Amniotic epithelial cell (primary cell): ENCODE data around the gene ADGRG3.

Experiments used
- DNase-seq: peaks from one replicate; pipeline ENCODE4 v3.0.0-alpha.2; 2010; ENCODE audit warnings: low read depth

The ADGRG3 gene

GRCh38 chr16:57630931-57631845 is 36.9 kb upstream of the ADGRG3 start:
- DNase-seq = no peak

GRCh38 chr16:57632568-57632967 is 35.5 kb upstream of the ADGRG3 start:
- no peak for DNase-seq

GRCh38 chr16:57633383-57634064 is 34.6 kb upstream of the ADGRG3 start:
- no peak for DNase-seq

- no peak for DNase-seq
These were observed 33.9 kb upstream of the ADGRG3 start for GRCh38 chr16:57634171-57634570.

GRCh38 chr16:57635266-57636097 is 32.6 kb upstream of the ADGRG3 start:
- DNase-seq = no peak

GRCh38 chr16:57636184-57636583 is 31.9 kb upstream of the ADGRG3 start:
- no peak for DNase-seq

GRCh38 chr16:57637020-57637419 is 31.1 kb upstream of the ADGRG3 start:
- no peak for DNase-seq

- DNase-seq = no peak
These were observed 30.7 kb upstream of the ADGRG3 start for GRCh38 chr16:57637424-57637823.

GRCh38 chr16:57637965-57638364 is 30.1 kb upstream of the ADGRG3 start:
- no peak for DNase-seq

- no peak for DNase-seq
These were observed 29.7 kb upstream of the ADGRG3 start for GRCh38 chr16:57638381-57638780.

GRCh38 chr16:57639172-57639887 is 28.8 kb upstream of the ADGRG3 start:
- no peak for DNase-seq

GRCh38 chr16:57640185-57640584 is 27.9 kb upstream of the ADGRG3 start:
- DNase-seq = no peak

GRCh38 chr16:57640612-57641011 is 27.5 kb upstream of the ADGRG3 start:
- no peak for DNase-seq

GRCh38 chr16:57642160-57643135 is 25.7 kb upstream of the ADGRG3 start:
- DNase-seq = no peak

- DNase-seq = peak; percentile 45
These were observed 24.8 kb upstream of the ADGRG3 start for GRCh38 chr16:57643147-57643874.

- no peak for DNase-seq
These were observed 24.2 kb upstream of the ADGRG3 start for GRCh38 chr16:57643910-57644309.

- DNase-seq = no peak
These were observed 23.6 kb upstream of the ADGRG3 start for GRCh38 chr16:57644383-57645014.

GRCh38 chr16:57645169-57645568 is 22.9 kb upstream of the ADGRG3 start:
- no peak for DNase-seq

GRCh38 chr16:57645691-57646387 is 22.3 kb upstream of the ADGRG3 start:
- DNase-seq = no peak
